Activated naive CD4-positive, alpha-beta T cell treated with anti-CD3 and anti-CD28 coated beads, Interleukin-2, amount 10 ng/mL, durations not matched to agents 7 days and 5 days (primary cell): Measurements from ENCODE around the gene ZNF446.
A peak's percentile ranks its signal among the peaks of the same experiment; 100 is the strongest.
"Not testable (repeated sequence)": the region's sequence is repeated elsewhere in the genome, so short reads cannot be mapped to it uniquely, and the experiment has no call there.

Experiments used
- CTCF ChIA-PET: fragments of 350-600 bp; sonication (Branson Sonifier 250); formaldehyde crosslinking; loops from one replicate; lab custom pipeline; 2021; ENCODE audit warnings: antibody characterized with exemption; lab: Charles Lee
- DNase-seq: peaks from one replicate; pipeline ENCODE4 v3.0.0-alpha.2; 2020
- H3K27ac Mint-ChIP-seq: one replicate; pipeline ENCODE4 v1.8.0; 2021; ENCODE audit warnings: mild to moderate bottlenecking, moderate library complexity, mixed read lengths
- H3K27me3 Mint-ChIP-seq: one replicate; pipeline ENCODE4 v1.8.0; 2021; ENCODE audit warnings: mild to moderate bottlenecking, mixed read lengths
- H3K36me3 Mint-ChIP-seq: one replicate; pipeline ENCODE4 v1.8.0; 2021; ENCODE audit warnings: mixed read lengths
- H3K4me1 Mint-ChIP-seq: one replicate; pipeline ENCODE4 v1.8.0; 2021; ENCODE audit warnings: mixed read lengths
- H3K4me3 Mint-ChIP-seq: one replicate; pipeline ENCODE4 v1.8.0; 2021; ENCODE audit warnings: mild to moderate bottlenecking, moderate library complexity, mixed read lengths
- H3K9me3 Mint-ChIP-seq: one replicate; pipeline ENCODE4 v1.8.0; 2021; ENCODE audit warnings: mixed read lengths

Gene ZNF446

DNA sequence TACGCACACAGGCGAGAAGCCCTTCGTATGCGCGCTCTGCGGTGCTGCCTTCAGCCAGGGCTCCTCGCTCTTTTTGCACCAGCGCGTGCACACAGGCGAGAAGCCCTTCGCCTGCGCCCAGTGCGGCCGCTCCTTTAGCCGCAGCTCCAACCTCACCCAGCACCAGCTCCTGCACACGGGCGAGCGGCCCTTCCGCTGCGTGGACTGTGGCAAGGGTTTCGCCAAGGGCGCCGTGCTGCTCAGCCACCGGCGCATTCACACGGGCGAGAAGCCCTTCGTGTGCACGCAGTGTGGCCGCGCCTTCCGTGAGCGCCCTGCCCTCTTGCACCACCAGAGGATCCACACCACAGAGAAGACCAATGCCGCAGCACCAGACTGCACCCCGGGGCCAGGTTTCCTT is 20.0 kb upstream of the ZNF446 start:
- DNase-seq, result no peak
- no peak overlapping the region for H3K4me3 Mint-ChIP-seq

DNA sequence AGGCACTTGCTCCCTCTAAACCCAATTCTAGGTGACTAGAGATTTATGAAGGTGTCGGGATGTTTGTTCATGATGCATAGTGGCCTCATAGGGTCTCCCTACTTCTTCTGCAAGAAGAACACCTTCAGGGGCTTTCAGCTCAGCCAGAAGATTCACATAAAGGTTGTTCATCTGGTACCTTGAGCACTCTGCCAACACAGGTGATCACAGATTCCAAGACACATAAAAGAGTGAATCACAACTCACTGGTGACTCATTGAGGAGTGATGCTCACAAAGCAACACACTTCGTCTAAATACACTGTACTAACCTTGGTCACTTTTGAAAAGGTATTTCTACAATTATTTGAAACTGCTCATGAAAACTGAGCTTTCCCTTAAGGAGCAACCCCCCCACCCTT is 16.1 kb upstream of the ZNF446 start:
- Mint-ChIP-seq H3K4me3 (no peak overlapping the region), H3K4me1 (no peaks in the 10 kb centered on the region), H3K9me3 (no peaks in the 10 kb centered on the region), H3K36me3 (peaks cover 22% of the 10 kb centered on the region), H3K27ac (no peak overlapping the region), H3K27me3 (no peaks in the 10 kb centered on the region)
- DNase-seq, result no peak
- CTCF ChIA-PET, result no interaction called here

More for the DNA sequence above, 20.0 kb upstream of the ZNF446 start:
- no peak overlapping the region for H3K27ac Mint-ChIP-seq
- CTCF ChIA-PET, result no interaction called here
- H3K36me3 Mint-ChIP-seq, result peaks cover 36% of the 10 kb centered on the region
- peaks cover 16% of the 10 kb centered on the region for H3K4me1 Mint-ChIP-seq
- H3K9me3 Mint-ChIP-seq, result no peaks in the 10 kb centered on the region
- peaks cover 3% of the 10 kb centered on the region for H3K27me3 Mint-ChIP-seq

DNA sequence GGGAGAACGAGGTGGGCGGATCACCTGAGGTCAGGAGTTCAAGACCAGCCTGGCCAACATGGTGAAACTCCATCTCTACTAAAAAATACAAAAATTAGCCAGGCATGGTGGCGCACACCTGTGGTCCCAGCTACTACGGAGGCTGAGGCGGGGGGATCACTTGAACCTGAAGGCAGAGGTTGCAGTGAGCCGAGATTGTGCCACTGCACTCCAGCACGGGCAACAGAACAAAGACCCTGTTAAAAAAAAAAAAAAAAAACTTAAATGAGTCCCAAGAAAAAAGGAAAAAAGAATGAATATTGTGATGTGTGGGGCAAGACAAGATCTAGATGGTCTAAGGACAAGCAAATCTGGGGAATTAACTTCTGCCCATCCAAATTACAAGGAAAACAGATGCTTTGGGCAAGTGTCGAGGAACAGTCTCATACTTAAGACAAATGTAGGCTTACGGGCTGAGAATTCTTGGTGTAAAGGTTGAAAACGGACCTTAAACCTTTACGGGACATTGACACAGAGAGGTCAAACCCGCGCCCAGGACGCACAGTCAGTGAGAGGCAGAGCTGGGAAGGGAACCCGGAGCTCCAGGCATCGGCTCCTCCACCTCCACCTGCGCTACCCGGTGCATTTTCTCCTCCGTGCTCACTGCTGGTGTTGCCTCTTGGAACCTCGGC is 9.9 kb upstream of the ZNF446 start:
- Mint-ChIP-seq H3K27me3 (peaks cover 14% of the 10 kb centered on the region), H3K36me3 (peaks cover 11% of the 10 kb centered on the region), H3K4me1 (peaks cover 23% of the 10 kb centered on the region), H3K4me3 (peak overlapping the region; percentile 81), H3K9me3 (no peaks in the 10 kb centered on the region), H3K27ac (no peak overlapping the region)
- no peak for DNase-seq
- CTCF ChIA-PET, result interaction anchor here (0.7 kb wide), 1 partner anchor 54 kb away, joined by 3 read pairs; the partner anchor contains the start of gene ZBTB45

DNA sequence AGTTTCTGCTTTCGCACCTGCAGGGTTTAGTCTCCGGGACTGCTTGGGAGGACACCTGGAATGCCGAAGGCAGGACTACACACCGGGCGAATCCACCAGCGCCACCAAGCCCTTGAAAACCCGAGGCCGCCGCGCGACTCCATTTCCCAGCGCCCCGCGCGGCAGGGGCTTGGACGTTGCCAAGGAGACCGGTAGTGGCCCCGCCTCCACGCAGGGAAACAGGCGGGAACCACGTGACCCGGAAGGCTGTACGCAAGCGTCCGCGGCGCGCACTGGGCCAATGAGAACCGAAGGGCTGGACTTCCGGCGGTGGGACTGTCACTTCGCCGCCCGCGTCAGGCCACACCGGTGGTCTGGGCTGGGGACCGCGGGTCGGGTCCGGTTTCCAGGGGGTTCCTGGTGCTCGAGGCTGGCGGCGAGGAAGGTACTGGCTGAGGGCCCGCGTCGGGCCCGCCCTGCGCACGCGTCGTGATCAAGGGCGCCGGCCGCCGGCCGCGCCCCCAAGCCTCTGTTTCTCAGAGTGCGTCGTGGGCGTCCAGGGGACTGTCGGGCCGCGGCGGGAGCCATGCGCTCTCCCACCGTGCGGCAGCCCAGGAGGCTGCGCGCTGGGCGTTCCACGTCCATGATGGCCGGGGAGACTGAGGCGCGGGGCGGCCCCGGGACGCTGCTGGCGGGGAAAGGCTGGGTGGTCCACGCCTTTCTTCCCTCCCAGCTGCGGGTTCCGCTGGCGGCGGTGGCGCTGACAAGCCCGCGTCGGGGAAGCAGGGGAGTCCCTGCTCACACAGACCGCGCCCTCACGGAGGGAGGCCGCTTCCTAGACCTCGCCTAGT is 9.2 kb upstream of the ZNF446 start, which contains the start of gene ZNF324:
Gene ZNF324, plus strand, starts transcription at position 321 of the 830 bp plus-strand sequence. CDS start 2,106 bp downstream, outside the sequence.
- peaks cover 11% of the 10 kb centered on the region for H3K36me3 Mint-ChIP-seq
- H3K27ac Mint-ChIP-seq, result peak within 1 kb of the TSS; percentile 76
- DNase-seq, result peak; percentile 98
- H3K27me3 Mint-ChIP-seq, result peaks cover 14% of the 10 kb centered on the region
- peak within 1 kb of the TSS; percentile 81 for H3K4me3 Mint-ChIP-seq
- peaks cover 23% of the 10 kb centered on the region for H3K4me1 Mint-ChIP-seq
- CTCF ChIA-PET, result interaction anchor here (0.7 to 1.5 kb wide), 2 partner anchors 52 to 53 kb away, joined by 3 to 6 read pairs; partner anchors contain the start of gene ZBTB45
- H3K9me3 Mint-ChIP-seq, result no peaks in the 10 kb centered on the region

DNA sequence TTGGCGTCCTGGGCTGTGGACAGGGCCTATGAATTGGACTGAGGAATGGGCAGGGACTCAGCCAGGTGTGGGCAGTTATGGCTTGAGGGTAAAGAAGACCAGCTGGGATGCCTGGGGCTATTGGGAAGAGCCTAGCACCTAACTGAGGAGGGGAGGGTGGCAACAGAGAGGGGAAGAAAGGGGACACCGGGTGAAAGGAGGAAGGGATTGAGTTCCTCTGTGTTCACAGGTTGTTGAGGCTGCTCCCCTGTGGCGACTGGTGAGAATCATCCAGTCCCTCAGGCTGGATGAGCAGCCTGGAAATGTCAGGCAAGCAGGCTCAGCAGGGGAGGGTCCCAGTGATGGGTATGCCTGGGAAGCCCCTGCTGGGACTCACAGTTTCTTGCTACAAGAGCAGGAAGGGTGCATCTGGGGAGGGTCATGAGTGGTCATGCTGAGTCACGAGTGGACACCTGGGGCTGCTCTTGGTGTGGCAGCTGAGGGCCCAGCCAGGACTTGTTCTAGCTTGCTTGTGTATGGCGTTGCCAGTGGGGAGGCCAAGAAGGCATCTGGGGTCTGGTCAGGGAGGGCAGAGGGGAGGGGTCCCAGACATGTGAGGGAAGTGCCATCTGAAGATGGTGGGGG is 7.8 kb upstream of the ZNF446 start:
- H3K36me3 Mint-ChIP-seq, result peaks cover 17% of the 10 kb centered on the region
- H3K9me3 Mint-ChIP-seq, result no peaks in the 10 kb centered on the region
- H3K4me1 Mint-ChIP-seq, result peaks cover 23% of the 10 kb centered on the region
- CTCF ChIA-PET, result interaction anchor here (1.5 kb wide), 1 partner anchor 51 kb away, joined by 6 read pairs; the partner anchor contains the start of gene ZBTB45
- H3K27ac Mint-ChIP-seq, result no peak overlapping the region
- H3K4me3 Mint-ChIP-seq, result peak overlapping the region; percentile 81
- H3K27me3 Mint-ChIP-seq, result peaks cover 14% of the 10 kb centered on the region
- DNase-seq, result no peak

DNA sequence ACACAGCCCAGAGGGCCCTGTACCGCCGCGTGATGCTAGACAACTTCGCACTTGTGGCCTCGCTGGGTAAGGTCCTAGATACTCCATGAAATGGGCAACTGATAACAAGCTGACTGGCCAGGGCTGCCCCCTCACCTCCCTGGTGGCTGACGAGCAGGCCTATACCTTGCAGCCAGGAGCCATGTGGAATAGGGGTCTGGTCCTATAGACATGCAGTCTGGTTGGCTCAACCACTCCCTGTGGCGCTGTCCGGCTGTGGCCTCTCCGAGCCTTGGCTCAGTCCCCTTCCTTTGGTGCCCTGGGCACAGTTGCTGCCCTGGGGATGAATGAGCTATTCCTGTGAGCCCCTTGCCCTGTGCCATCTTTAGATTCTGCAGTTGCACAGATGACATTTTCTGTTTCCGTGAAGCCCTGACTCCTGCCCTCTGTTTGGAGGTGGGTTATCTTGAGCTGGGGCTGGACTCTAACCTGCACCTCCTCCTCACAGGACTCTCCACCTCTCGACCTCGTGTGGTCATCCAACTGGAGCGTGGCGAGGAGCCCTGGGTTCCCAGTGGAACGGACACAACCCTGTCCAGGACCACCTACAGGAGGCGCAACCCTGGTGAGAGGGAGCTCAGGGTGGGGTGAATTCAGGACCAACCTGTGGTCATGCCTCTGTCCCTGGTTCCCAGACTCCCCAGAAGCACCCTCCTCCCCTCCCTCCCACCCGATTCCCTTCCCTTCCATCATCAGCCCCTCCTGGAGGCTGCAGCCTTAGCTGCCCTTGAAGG is 6.7 kb upstream of the ZNF446 start:
- H3K9me3 Mint-ChIP-seq, result no peaks in the 10 kb centered on the region
- peaks cover 17% of the 10 kb centered on the region for H3K36me3 Mint-ChIP-seq
- peaks cover 30% of the 10 kb centered on the region for H3K4me1 Mint-ChIP-seq
- peak overlapping the region; percentile 81 for H3K4me3 Mint-ChIP-seq
- no peak overlapping the region for H3K27ac Mint-ChIP-seq
- DNase-seq, result no peak
- CTCF ChIA-PET, result interaction anchor here (1.1 kb wide), 1 partner anchor 45 kb away, joined by 3 read pairs; no protein-coding TSS in a partner anchor
- peaks cover 14% of the 10 kb centered on the region for H3K27me3 Mint-ChIP-seq

DNA sequence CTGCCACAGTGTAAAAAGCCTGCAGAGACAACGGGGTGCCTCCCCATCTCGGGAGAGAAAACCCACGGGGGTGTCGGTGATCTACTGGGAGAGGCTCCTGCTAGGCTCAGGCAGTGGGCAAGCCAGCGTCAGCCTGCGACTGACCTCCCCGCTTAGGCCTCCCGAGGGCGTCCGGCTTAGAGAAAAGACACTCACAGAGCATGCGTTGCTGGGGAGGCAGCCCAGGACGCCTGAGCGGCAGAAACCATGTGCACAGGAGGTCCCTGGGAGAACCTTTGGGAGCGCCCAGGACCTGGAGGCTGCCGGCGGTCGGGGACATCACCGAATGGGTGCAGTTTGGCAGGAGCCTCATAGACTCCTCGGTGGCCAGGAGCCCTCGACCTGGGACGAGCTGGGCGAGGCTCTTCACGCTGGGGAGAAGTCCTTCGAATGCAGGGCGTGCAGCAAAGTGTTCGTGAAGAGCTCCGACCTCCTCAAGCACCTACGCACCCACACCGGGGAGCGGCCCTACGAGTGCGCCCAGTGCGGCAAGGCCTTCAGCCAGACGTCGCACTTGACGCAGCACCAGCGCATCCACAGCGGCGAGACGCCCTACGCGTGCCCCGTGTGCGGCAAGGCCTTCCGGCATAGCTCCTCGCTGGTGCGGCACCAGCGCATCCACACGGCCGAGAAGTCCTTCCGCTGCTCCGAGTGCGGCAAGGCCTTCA is 5.2 kb upstream of the ZNF446 start:
- H3K9me3 Mint-ChIP-seq, H3K4me3 Mint-ChIP-seq, DNase-seq, H3K27ac Mint-ChIP-seq, H3K27me3 Mint-ChIP-seq, CTCF ChIA-PET: not testable (repeated sequence)
- peaks cover 43% of the 10 kb centered on the region for H3K4me1 Mint-ChIP-seq
- peaks cover 17% of the 10 kb centered on the region for H3K36me3 Mint-ChIP-seq

DNA sequence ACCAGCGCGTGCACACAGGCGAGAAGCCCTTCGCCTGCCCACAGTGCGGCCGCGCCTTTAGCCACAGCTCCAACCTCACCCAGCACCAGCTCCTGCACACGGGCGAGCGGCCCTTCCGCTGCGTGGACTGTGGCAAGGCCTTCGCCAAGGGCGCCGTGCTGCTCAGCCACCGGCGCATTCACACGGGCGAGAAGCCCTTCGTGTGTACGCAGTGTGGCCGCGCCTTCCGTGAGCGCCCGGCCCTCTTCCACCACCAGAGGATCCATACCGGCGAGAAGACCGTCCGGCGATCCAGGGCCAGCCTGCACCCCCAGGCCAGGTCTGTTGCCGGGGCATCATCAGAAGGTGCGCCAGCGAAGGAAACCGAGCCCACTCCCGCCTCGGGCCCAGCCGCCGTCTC is 4.4 kb upstream of the ZNF446 start:
- no peak overlapping the region for H3K27ac Mint-ChIP-seq

DNA sequence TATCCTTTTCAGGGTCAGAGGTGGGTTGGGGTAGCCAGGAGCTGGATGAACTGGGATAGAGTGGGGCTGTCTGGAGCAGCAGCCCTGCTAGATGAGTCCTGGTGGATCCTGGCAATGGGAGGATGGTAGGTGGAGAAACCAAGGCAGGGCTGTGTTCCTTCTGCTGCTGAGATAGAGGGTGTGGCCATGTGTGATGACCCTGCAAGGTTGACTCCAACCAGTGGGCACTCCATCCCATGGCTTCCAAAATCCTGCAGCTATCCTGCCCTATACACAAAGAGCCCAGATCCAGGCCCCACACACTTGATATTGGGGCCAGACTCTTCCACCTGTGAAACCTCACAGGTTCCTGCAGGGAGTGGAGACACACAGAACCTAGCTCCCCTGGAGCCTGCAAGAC is 2.4 kb upstream of the ZNF446 start:
- CTCF ChIA-PET, result no interaction called here
- Mint-ChIP-seq H3K9me3 (no peaks in the 10 kb centered on the region), H3K4me3 (no peak overlapping the region), H3K36me3 (peaks cover 14% of the 10 kb centered on the region), H3K27me3 (no peaks in the 10 kb centered on the region), H3K4me1 (peaks cover 35% of the 10 kb centered on the region), H3K27ac (no peak overlapping the region)
- no peak for DNase-seq

More for the DNA sequence above, 4.4 kb upstream of the ZNF446 start:
- no peak for DNase-seq
- CTCF ChIA-PET, result no interaction called here
- peaks cover 44% of the 10 kb centered on the region for H3K4me1 Mint-ChIP-seq
- H3K36me3 Mint-ChIP-seq, result peaks cover 17% of the 10 kb centered on the region
- H3K27me3 Mint-ChIP-seq, result peaks cover 1% of the 10 kb centered on the region
- no peak overlapping the region for H3K4me3 Mint-ChIP-seq
- H3K9me3 Mint-ChIP-seq, result no peaks in the 10 kb centered on the region

DNA sequence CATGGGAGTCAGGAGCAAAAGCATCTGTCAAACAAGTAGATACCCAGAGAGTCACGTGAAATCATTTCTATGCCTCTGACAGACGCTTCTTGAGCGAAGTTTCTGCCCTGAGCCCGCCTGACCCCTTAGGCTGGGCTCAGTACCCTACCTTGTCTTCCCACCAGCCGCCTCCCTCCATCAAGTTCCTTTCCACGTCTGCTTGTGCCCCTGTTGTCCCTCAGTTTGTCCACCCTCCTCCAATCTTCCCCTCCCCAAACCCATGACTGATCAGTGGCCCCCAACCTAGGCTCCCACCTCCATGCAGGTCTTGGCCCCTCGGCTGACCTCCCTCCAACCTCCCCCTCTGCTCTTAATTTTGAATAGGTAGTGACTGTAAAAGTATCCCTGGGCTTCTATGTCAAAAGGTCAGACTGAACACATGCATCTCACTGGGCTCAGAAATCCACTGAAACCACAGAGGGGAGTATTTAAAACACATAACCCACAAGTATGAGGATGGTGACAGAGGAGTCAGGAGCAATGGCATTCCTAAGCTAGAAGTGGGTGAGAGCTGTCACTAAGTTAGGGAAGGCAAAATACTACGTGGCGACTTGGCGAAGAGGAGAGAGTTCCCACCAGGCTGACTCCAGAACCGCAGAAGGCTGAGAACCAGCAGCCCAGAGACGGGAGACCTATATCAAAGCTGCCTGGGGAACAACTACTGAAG is 1.7 kb upstream of the ZNF446 start:
- Mint-ChIP-seq H3K27me3 (no peaks in the 10 kb centered on the region), H3K9me3 (no peaks in the 10 kb centered on the region), H3K4me1 (peaks cover 34% of the 10 kb centered on the region), H3K36me3 (peaks cover 12% of the 10 kb centered on the region), H3K4me3 (peak overlapping the region; percentile 94), H3K27ac (no peak overlapping the region)
- DNase-seq, result no peak
- CTCF ChIA-PET, result no interaction called here

DNA sequence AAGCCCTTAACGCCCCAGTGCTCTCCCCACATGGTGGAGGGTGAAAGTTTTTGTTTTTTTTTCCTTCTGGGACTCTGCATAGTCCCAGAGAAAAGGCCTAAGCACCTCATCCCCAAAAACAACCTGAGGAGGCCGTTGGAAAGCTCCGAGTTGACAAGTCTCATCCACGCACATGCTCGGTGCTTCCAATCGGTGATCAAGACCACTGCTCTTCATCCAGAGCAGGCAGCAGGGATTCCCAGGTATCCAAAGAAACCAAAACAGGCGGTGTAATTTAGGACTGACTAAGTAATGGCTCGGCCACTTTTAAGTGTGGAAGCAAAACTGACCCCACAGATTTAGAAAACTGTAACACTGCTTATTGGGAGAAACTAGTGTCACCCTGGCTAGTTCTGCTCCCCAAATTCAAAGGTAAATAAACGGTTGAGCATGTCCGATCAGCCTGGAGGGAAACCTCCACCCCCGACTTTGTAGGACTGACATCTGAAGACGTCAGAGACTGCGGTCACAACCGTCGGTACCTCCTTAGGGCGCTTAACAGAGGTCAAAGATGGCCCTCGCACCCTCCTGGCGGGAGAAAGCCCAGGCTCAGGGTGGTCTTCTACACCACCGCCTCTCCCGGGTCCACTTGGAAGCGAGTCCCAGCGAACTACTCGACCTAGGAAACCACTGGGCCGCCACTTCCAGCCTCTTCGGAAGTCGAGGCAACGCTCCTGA is 997 bp upstream of the ZNF446 start:
- Mint-ChIP-seq H3K9me3 (no peaks in the 10 kb centered on the region), H3K27ac (peak overlapping the region; percentile 98), H3K4me3 (peak overlapping the region; percentile 94), H3K36me3 (peaks cover 12% of the 10 kb centered on the region), H3K4me1 (peaks cover 34% of the 10 kb centered on the region), H3K27me3 (no peaks in the 10 kb centered on the region)
- DNase-seq, result no peak
- CTCF ChIA-PET, result no interaction called here

DNA sequence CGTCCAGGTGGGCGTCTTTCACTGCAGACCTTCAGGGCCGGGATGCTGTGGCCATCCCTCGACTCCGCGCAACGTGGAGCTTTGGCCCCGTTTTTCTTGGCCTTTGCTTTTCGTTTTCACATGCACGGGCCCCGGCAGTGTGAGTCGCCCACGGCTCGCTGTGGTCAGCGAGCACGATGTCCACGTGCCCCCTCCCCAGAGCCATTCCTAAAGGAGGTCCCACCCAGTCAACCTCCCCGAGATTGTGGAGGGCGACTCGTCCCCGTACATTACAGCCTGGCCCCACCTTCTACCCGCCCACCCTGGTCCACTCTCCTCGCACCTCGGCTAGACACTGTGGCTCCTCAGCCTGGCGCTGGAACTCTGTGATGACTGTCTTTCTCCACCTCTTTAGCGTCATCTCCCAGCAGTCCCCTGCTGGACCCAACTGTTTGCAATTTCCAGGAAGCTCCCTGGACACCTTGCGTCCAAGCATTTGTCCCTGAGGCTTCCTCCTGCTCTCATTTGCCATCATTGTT is 405 bp downstream of the ZNF446 start:
- peaks cover 34% of the 10 kb centered on the region for H3K4me1 Mint-ChIP-seq
- H3K9me3 Mint-ChIP-seq, result no peaks in the 10 kb centered on the region
- H3K27ac Mint-ChIP-seq, result peak overlapping the region; percentile 98
- DNase-seq, result peak; percentile 35
- peak overlapping the region; percentile 94 for H3K4me3 Mint-ChIP-seq
- CTCF ChIA-PET, result no interaction called here
- peaks cover 7% of the 10 kb centered on the region for H3K36me3 Mint-ChIP-seq
- H3K27me3 Mint-ChIP-seq, result no peaks in the 10 kb centered on the region
